Prostate gland (tissue), 2 donors: ENCODE measurements around the gene ADI1.

ENCODE experiments used
- POLR2A ChIP-seq: fragments of 450-650 bp; IDR thresholded peaks from one replicate; pipeline ENCODE4 v1.6.1; 2016; ENCODE audit warnings: antibody characterized with exemption, mild to moderate bottlenecking
- POLR2AphosphoS5 ChIP-seq: sonication (generic); formaldehyde crosslinking; IDR thresholded peaks from one replicate; pipeline ENCODE4 v1.6.1; 2017; ENCODE audit warnings: antibody characterized with exemption
- TF ChIP-seq, protein P1 (sequence below), 4 experiments: fragments of 200-600 bp in 2 of 4; fragments of 450-650 bp in 2 of 4; sonication (generic) in 2 of 4; IDR thresholded peaks; 1 replicate in 3 of 4; 2 replicates in 1 of 4; pipeline ENCODE4 v1.5.1; 2016 to 2019; ENCODE audit warnings: antibody characterized with exemption in 4 of 4, mild to moderate bottlenecking in 2 of 4, moderate library complexity in 2 of 4

GRCh38 chr2:3478846-3479385, 40.4 kb downstream of the ADI1 start:
- TF ChIP-seq, protein P1, sequence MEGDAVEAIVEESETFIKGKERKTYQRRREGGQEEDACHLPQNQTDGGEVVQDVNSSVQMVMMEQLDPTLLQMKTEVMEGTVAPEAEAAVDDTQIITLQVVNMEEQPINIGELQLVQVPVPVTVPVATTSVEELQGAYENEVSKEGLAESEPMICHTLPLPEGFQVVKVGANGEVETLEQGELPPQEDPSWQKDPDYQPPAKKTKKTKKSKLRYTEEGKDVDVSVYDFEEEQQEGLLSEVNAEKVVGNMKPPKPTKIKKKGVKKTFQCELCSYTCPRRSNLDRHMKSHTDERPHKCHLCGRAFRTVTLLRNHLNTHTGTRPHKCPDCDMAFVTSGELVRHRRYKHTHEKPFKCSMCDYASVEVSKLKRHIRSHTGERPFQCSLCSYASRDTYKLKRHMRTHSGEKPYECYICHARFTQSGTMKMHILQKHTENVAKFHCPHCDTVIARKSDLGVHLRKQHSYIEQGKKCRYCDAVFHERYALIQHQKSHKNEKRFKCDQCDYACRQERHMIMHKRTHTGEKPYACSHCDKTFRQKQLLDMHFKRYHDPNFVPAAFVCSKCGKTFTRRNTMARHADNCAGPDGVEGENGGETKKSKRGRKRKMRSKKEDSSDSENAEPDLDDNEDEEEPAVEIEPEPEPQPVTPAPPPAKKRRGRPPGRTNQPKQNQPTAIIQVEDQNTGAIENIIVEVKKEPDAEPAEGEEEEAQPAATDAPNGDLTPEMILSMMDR (IDR thresholded peaks at IDR 0.05): no peak
- TF ChIP-seq POLR2AphosphoS5: no peak
- no peak for TF ChIP-seq POLR2A
